Activated CD8-positive, alpha-beta T cell treated with anti-CD3 and anti-CD28 coated beads for 36 hours (primary cell): ENCODE data around the gene TNFRSF25. TPM values are rescaled to one million over a fixed set of nuclear protein-coding genes. Genes with fewer than 3 reads are reported as not detected.

ENCODE experiments used
- ATAC-seq: fragments of 200-7000 bp; cut with Tn5 transposase; one replicate; pipeline ENCODE4 v1.10.0; 2021; ENCODE audit warnings: mild to moderate bottlenecking, moderate library complexity
- CTCF ChIA-PET: fragments of 350-600 bp; sonication (Branson Sonifier 250); formaldehyde crosslinking; loops from one replicate; lab custom pipeline; 2021; ENCODE audit warnings: antibody characterized with exemption; lab: Charles Lee
- POLR2A ChIA-PET: fragments of 350-600 bp; sonication (Branson Sonifier 250); formaldehyde crosslinking; loops from one replicate; lab custom pipeline; 2021; ENCODE audit warnings: antibody characterized with exemption; lab: Charles Lee
- DNase-seq: peaks from one replicate; pipeline ENCODE4 v3.0.0-alpha.2; 2020
- H3K27ac Mint-ChIP-seq: one replicate; pipeline ENCODE4 v1.8.0; 2021; ENCODE audit warnings: mild to moderate bottlenecking, mixed read lengths
- H3K27me3 Mint-ChIP-seq: one replicate; pipeline ENCODE4 v1.8.0; 2021; ENCODE audit warnings: mixed read lengths
- H3K36me3 Mint-ChIP-seq: one replicate; pipeline ENCODE4 v1.8.0; 2021; ENCODE audit warnings: low read depth, mixed read lengths
- H3K4me1 Mint-ChIP-seq: one replicate; pipeline ENCODE4 v1.8.0; 2021; ENCODE audit warnings: low read depth, mixed read lengths
- H3K4me3 Mint-ChIP-seq: one replicate; pipeline ENCODE4 v1.8.0; 2021; ENCODE audit warnings: mild to moderate bottlenecking, moderate library complexity, mixed read lengths
- H3K9me3 Mint-ChIP-seq: one replicate; pipeline ENCODE4 v1.8.0; 2021; ENCODE audit warnings: mixed read lengths
- CTCF ChIP-seq: fragments of 200-600 bp; IDR thresholded peaks from one replicate; pipeline ENCODE4 v1.8.0; 2022; ENCODE audit warnings: antibody characterized with exemption, mild to moderate bottlenecking
- intact Hi-C: fragments of 100-400 bp; cut with micrococcal nuclease; formaldehyde crosslinking; loops from one replicate; pipeline ENCODE4 v1.10.0; 2022
- total RNA-seq, 2 experiments: library from RNA; stranded (reverse); gene quantifications; one replicate each; pipeline ENCODE4 v1.2.3, GENCODE V29; 2021

TNFRSF25 gene
- total RNA-seq, 2 experiments from 2014 or later, result 55.8 to 57.8 TPM

GRCh38 chr1:6475381-6476133, 9.6 kb upstream of the TNFRSF25 start:
- H3K4me3 Mint-ChIP-seq, result no peak overlapping the region
- peak; percentile 80 for DNase-seq
- H3K27ac Mint-ChIP-seq, result no peak overlapping the region
- peak; percentile 95 for ATAC-seq
- no peaks in the 10 kb centered on the region for H3K9me3 Mint-ChIP-seq
- ChIA-PET CTCF (interaction anchor here (1.0 to 2.5 kb wide), 7 partner anchors 7 to 38 kb away, joined by 3 to 16 read pairs (median 3); partner anchors contain the start of gene TNFRSF25), POLR2A (interaction anchor here (0.7 kb wide), 1 partner anchor 10 kb away, joined by 3 read pairs; no protein-coding TSS in a partner anchor)
- H3K36me3 Mint-ChIP-seq, result no peaks in the 10 kb centered on the region
- intact Hi-C loops, result no loop called here
- peaks cover 2% of the 10 kb centered on the region for H3K4me1 Mint-ChIP-seq
- peak; percentile 96 for TF ChIP-seq CTCF
- no peaks in the 10 kb centered on the region for H3K27me3 Mint-ChIP-seq

GRCh38 chr1:6474815-6475282, 8.9 kb upstream of the TNFRSF25 start:
- no peak for ATAC-seq

GRCh38 chr1:6473974-6474814, 8.2 kb upstream of the TNFRSF25 start:
- Mint-ChIP-seq H3K27ac (no peak overlapping the region), H3K9me3 (no peaks in the 10 kb centered on the region), H3K36me3 (no peaks in the 10 kb centered on the region), H3K27me3 (no peaks in the 10 kb centered on the region), H3K4me1 (peaks cover 2% of the 10 kb centered on the region), H3K4me3 (no peak overlapping the region)
- DNase-seq, result no peak
- ChIA-PET POLR2A (no interaction called here), CTCF (interaction anchor here (0.7 to 2.6 kb wide), 5 partner anchors 9 to 60 kb away, joined by 3 to 10 read pairs (median 3); no protein-coding TSS in a partner anchor)
- intact Hi-C loops, result no loop called here
- ATAC-seq, result no peak
- TF ChIP-seq CTCF, result no peak

More at GRCh38 chr1:6474815-6475282, 8.9 kb upstream of the TNFRSF25 start:
- H3K9me3 Mint-ChIP-seq, result no peaks in the 10 kb centered on the region
- no peak overlapping the region for H3K4me3 Mint-ChIP-seq
- CTCF ChIA-PET, result interaction anchor here (1.4 kb wide), 1 partner anchor 8 kb away, joined by 3 read pairs; no protein-coding TSS in a partner anchor
- no peak overlapping the region for H3K27ac Mint-ChIP-seq
- no peaks in the 10 kb centered on the region for H3K27me3 Mint-ChIP-seq
- H3K4me1 Mint-ChIP-seq, result peaks cover 2% of the 10 kb centered on the region
- TF ChIP-seq CTCF, result no peak
- intact Hi-C loops, result no loop called here
- DNase-seq, result no peak
- H3K36me3 Mint-ChIP-seq, result no peaks in the 10 kb centered on the region
- POLR2A ChIA-PET, result interaction anchor here (0.7 kb wide), 1 partner anchor 10 kb away, joined by 3 read pairs; no protein-coding TSS in a partner anchor

- no peaks in the 10 kb centered on the region for H3K36me3 Mint-ChIP-seq
- H3K27me3 Mint-ChIP-seq, result no peaks in the 10 kb centered on the region
- ChIA-PET CTCF (interaction anchor here (0.7 to 2.6 kb wide), 7 partner anchors 8 to 59 kb away, joined by 3 to 10 read pairs (median 4); no protein-coding TSS in a partner anchor), POLR2A (no interaction called here)
- no peak for ATAC-seq
- no peak overlapping the region for H3K27ac Mint-ChIP-seq
- no peak overlapping the region for H3K4me3 Mint-ChIP-seq
- TF ChIP-seq CTCF, result no peak
- DNase-seq, result no peak
- H3K4me1 Mint-ChIP-seq, result peaks cover 2% of the 10 kb centered on the region
- intact Hi-C loops, result no loop called here
- H3K9me3 Mint-ChIP-seq, result no peaks in the 10 kb centered on the region
These were observed 7.2 kb upstream of the TNFRSF25 start for GRCh38 chr1:6473156-6473555.
